ENCODE measurements around the gene SNTB2. TPM values are rescaled to one million over a fixed set of nuclear protein-coding genes. Genes with fewer than 3 reads are reported as not detected.
A peak's percentile ranks its signal among the peaks of the same experiment; 100 is the strongest.

Gene SNTB2
- total RNA-seq, 4 donors from 2014 or later, result 35.8 to 81.6 (median 57.8) TPM

- Histone ChIP-seq H3K27me3 (no peaks in the 10 kb centered on the region), H3K4me3 (no peak overlapping the region), H3K36me3 (no peaks in the 10 kb centered on the region), H3K9me3 (no peaks in the 10 kb centered on the region), H3K27ac (no peak overlapping the region), H3K4me1 (peaks cover 59% of the 10 kb centered on the region)
- DNase-seq (ENCODE audit: low spot score in 2 of 2), result peak in 1 of 2 donors; percentile 0
- TF ChIP-seq POLR2A (IDR thresholded peaks at IDR 0.05) (no peak), POLR2AphosphoS5 (IDR thresholded peaks at IDR 0.05) (no peak), CTCF (IDR thresholded peaks at IDR 0.05) (no peak), EP300 (IDR thresholded peaks at IDR 0.05) (no peak)
- 80% methylated on average over 2 of the region's 2 CpGs for WGBS
Observed at GRCh38 chr16:69191136-69191535, 4.2 kb downstream of the SNTB2 start.

- no peaks in the 10 kb centered on the region for H3K36me3 ChIP-seq
- H3K4me3 ChIP-seq, result no peak overlapping the region
- H3K27ac ChIP-seq, result no peak overlapping the region
- DNase-seq (ENCODE audit: low spot score in 2 of 2), result no peak
- no peaks in the 10 kb centered on the region for H3K9me3 ChIP-seq
- TF ChIP-seq CTCF (IDR thresholded peaks at IDR 0.05) (no peak), EP300 (IDR thresholded peaks at IDR 0.05) (no peak), POLR2A (IDR thresholded peaks at IDR 0.05) (no peak), POLR2AphosphoS5 (IDR thresholded peaks at IDR 0.05) (no peak)
- H3K27me3 ChIP-seq, result no peaks in the 10 kb centered on the region
- H3K4me1 ChIP-seq, result peaks cover 48% of the 10 kb centered on the region
Observed at GRCh38 chr16:69193855-69194254, 6.9 kb downstream of the SNTB2 start.

GRCh38 chr16:69194488-69194887 is 7.5 kb downstream of the SNTB2 start:
- Histone ChIP-seq H3K4me1 (peaks cover 48% of the 10 kb centered on the region), H3K27me3 (no peaks in the 10 kb centered on the region)
- TF ChIP-seq CTCF (IDR thresholded peaks at IDR 0.05) (no peak), POLR2AphosphoS5 (IDR thresholded peaks at IDR 0.05) (no peak), POLR2A (IDR thresholded peaks at IDR 0.05) (no peak), EP300 (IDR thresholded peaks at IDR 0.05) (no peak)

GRCh38 chr16:69195369-69196029 is 8.5 kb downstream of the SNTB2 start:
- WGBS, result 80% methylated on average over 4 of the region's 4 CpGs
- Histone ChIP-seq H3K36me3 (no peaks in the 10 kb centered on the region), H3K9me3 (no peaks in the 10 kb centered on the region), H3K27me3 (no peaks in the 10 kb centered on the region), H3K4me1 (peaks cover 41% of the 10 kb centered on the region), H3K27ac (no peak overlapping the region), H3K4me3 (no peak overlapping the region)
- no peak for TF ChIP-seq POLR2AphosphoS5 (IDR thresholded peaks at IDR 0.05)
- TF ChIP-seq POLR2A (IDR thresholded peaks at IDR 0.05), result no peak
- TF ChIP-seq CTCF (IDR thresholded peaks at IDR 0.05), result no peak
- no peak for TF ChIP-seq EP300 (IDR thresholded peaks at IDR 0.05)
- DNase-seq (ENCODE audit: low spot score in 2 of 2), result peak in 1 of 2 donors; percentile 8

More at GRCh38 chr16:69194488-69194887, 7.5 kb downstream of the SNTB2 start:
- no peaks in the 10 kb centered on the region for H3K36me3 ChIP-seq
- no peak overlapping the region for H3K4me3 ChIP-seq
- DNase-seq (ENCODE audit: low spot score in 2 of 2), result no peak
- no peak overlapping the region for H3K27ac ChIP-seq
- H3K9me3 ChIP-seq, result no peaks in the 10 kb centered on the region

GRCh38 chr16:69197573-69197972 is 10.6 kb downstream of the SNTB2 start:
- Histone ChIP-seq H3K9me3 (no peaks in the 10 kb centered on the region), H3K27me3 (no peaks in the 10 kb centered on the region), H3K4me3 (no peak overlapping the region), H3K4me1 (peaks cover 45% of the 10 kb centered on the region), H3K36me3 (no peaks in the 10 kb centered on the region), H3K27ac (no peak overlapping the region)
- no peak for TF ChIP-seq POLR2A (IDR thresholded peaks at IDR 0.05)
- no peak for TF ChIP-seq POLR2AphosphoS5 (IDR thresholded peaks at IDR 0.05)
- TF ChIP-seq CTCF (IDR thresholded peaks at IDR 0.05), result no peak
- no peak for TF ChIP-seq EP300 (IDR thresholded peaks at IDR 0.05)
- no peak for DNase-seq (ENCODE audit: low spot score in 2 of 2)
